Subcutaneous adipose tissue (tissue), 4 donors: ENCODE data around the gene CDK14. TPM values are rescaled to one million over a fixed set of nuclear protein-coding genes. Genes with fewer than 3 reads are reported as not detected.

Source experiments
- total RNA-seq, 4 donors: library from RNA; depleted of rRNA; stranded (reverse); fragments of >200 nt; gene quantifications; one replicate each; pipeline ENCODE4 v1.1.0, GENCODE V29; 2016
- TF ChIP-seq, protein P1 (sequence below): fragments of 450-650 bp; IDR thresholded peaks from one replicate; pipeline ENCODE4 v1.5.1; 2016; ENCODE audit warnings: low read depth, mild to moderate bottlenecking, control low read depth, antibody characterized with exemption, moderate library complexity

CDK14 gene
- total RNA-seq, 4 donors from 2014 or later: 13.4 to 42.4 (median 24.7) TPM

DNA sequence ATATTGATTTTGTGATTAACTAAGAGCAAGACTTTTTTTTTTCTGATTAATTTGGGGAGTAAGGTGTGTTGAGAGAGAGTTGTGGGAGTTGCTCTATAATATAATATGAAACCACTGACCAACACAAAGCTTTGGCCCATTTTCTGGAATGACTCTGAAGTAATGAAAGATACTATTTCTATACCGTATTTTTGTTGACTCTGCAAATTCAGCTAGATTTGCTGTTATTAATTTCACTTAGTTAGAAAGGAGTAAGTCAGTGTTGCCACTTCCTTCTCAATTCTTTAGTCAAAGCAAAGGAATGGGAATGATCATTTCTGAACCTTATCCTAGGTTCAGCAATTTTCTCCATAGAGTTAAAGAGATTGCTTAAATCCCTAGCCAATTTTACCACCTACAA lies 355.1 kb downstream of the CDK14 start:
- TF ChIP-seq, protein P1, sequence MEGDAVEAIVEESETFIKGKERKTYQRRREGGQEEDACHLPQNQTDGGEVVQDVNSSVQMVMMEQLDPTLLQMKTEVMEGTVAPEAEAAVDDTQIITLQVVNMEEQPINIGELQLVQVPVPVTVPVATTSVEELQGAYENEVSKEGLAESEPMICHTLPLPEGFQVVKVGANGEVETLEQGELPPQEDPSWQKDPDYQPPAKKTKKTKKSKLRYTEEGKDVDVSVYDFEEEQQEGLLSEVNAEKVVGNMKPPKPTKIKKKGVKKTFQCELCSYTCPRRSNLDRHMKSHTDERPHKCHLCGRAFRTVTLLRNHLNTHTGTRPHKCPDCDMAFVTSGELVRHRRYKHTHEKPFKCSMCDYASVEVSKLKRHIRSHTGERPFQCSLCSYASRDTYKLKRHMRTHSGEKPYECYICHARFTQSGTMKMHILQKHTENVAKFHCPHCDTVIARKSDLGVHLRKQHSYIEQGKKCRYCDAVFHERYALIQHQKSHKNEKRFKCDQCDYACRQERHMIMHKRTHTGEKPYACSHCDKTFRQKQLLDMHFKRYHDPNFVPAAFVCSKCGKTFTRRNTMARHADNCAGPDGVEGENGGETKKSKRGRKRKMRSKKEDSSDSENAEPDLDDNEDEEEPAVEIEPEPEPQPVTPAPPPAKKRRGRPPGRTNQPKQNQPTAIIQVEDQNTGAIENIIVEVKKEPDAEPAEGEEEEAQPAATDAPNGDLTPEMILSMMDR: no peak

DNA sequence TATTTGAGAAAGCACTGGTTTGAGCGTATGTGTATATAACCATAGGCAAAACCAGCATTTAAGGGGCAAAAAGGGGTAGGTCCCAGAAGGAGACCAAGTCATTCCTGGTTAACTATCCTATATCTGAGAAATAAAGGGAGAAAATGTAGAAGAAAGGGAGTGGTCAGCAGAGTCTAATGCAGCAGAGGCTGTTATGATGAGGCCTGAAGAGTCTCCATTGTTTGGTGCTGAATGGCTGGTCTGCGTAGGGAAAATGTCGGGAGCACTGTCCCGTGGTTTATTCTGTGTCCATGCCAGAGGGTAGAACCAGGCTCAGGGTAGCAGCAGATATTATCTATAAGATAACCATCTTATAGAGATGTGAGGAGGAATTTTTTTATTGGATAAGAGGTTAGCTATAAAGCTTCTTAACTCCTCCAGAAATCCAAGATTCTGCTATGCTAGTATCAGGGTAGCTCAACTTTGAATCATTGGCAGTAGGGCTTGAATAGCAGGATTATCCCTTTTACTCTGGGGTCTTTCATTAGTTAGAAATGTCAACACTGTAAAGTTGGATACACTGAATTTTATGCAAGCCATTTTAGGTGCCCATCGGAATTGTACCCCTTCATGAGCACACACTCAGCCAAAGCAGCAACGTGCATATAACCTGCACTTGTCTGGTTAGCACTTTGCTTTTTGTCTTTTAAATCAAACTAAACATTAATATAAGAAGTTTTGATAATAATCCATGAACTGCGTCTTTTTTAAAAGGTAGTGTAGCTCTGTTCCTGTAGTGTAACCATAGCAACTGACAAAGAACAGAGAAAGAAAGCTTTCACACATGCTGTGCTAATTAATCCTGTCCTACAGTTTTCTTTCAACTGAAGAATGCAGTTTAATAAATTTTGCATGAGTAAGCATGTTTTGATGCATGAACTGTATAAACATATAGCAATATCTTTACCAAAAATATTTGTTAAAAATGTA lies 356.1 kb downstream of the CDK14 start:
- TF ChIP-seq, protein P1: no peak

DNA sequence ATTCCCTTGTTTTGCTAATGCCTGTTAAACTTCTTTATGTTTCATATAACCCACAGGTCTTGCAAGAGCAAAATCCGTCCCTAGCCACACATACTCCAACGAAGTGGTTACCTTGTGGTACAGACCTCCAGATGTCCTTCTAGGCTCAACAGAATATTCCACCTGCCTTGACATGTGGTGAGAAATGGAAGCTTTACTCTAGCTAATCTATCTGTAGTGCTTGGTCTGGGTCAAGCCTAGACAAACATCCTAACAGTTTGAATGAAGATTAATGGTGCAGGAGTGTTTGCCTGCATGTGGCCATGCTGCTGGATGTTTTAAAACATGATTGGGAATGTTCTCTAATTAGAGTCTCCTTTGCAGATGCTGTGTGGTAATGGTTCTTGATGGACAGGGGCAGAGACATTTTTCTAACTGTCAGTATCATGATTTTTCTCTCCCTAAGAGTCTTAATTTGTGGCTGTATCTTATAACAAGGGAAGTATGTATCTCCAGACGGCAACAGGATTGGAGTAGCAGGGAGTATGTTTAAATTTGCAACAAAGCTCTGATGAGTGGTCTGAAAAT lies 359.6 kb downstream of the CDK14 start:
- TF ChIP-seq, protein P1: no peak

GRCh38 chr7:90957883-90958282 lies 361.8 kb downstream of the CDK14 start:
- TF ChIP-seq, protein P1: no peak

DNA sequence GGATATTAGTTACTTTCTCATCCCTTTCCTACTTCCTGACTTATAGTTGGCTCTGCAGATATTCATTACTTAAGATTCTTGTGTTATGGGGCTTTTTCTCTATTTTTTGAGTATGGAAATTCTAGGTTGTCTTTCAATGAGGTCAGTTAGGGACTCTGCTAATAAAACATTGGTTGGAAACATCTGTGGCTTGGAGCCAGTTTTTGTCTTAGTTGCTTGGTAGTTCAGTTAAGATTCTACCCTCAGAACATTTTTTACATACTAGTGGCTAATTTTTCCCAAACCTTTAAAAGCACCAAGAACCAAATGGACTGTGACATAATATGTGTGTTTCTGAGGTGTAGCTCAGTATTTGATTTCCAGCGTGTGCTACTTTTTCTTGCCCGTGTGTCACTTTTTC lies 362.5 kb downstream of the CDK14 start:
- TF ChIP-seq, protein P1: no peak

DNA sequence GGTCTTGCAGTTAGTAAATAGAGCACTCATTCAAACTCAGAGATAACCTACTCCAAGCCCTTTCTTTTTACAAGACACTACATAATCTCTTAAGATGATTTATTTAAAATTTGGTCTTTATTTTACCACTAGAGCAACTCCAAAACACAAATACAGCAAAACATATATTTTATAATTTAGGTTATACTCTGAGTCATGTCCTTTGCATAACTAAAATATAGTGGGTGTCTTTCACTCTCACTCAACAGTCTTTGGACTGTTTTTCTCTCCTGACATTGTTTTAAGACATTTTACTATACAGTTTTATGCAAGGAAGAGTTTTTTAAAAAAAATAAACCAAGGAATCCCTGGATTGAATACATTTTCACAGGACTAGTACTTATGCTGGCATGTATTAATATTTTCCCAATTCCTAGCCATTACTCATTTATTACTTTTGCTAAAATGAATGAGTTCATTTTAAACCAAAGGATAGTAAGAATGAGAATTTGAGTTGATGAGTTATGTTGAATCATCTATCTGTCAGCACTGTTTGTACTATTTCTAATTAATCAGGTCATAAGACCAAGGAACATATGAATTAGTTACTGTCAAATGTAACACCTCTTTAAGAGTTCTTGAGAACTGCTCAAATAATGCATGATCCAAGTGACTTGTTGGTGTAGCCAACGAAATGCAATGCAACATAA lies 365.1 kb downstream of the CDK14 start:
- TF ChIP-seq, protein P1: no peak

- TF ChIP-seq, protein P1: no peak
These were observed 369.1 kb downstream of the CDK14 start for GRCh38 chr7:90965211-90965610.
